ENCODE data around the gene ERN2. TPM values are rescaled to one million over a fixed set of nuclear protein-coding genes. Genes with fewer than 3 reads are reported as not detected.

Gene ERN2
- total and polyA plus RNA-seq, 2 of the 13 experiments (the other 11 are each of a cell fraction or from before 2014, with no cell fraction given) = 2.2 to 3.5 TPM

- TF ChIP-seq AKNA (CRISPR knock-in tag; IDR thresholded peaks at IDR 0.05; ENCODE audit: borderline replicate concordance) = no peak
- TF ChIP-seq REXO4 (CRISPR knock-in tag; IDR thresholded peaks at IDR 0.05; ENCODE audit: borderline replicate concordance) = peak; percentile 100
- no peak for TF ChIP-seq ZNF75D (CRISPR knock-in tag; IDR thresholded peaks at IDR 0.05; ENCODE audit: borderline replicate concordance)
- peak; percentile 66; the same call in 1 of the 2 replicates for TF ChIP-seq NFKBIZ (CRISPR knock-in tag; IDR thresholded peaks at IDR 0.05)
- TF ChIP-seq, protein P1, sequence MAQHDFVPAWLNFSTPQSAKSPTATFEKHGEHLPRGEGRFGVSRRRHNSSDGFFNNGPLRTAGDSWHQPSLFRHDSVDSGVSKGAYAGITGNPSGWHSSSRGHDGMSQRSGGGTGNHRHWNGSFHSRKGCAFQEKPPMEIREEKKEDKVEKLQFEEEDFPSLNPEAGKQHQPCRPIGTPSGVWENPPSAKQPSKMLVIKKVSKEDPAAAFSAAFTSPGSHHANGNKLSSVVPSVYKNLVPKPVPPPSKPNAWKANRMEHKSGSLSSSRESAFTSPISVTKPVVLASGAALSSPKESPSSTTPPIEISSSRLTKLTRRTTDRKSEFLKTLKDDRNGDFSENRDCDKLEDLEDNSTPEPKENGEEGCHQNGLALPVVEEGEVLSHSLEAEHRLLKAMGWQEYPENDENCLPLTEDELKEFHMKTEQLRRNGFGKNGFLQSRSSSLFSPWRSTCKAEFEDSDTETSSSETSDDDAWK (CRISPR knock-in tag; IDR thresholded peaks at IDR 0.05) = no peak
- peak; percentile 96 for TF ChIP-seq ZNF383 (CRISPR knock-in tag; IDR thresholded peaks at IDR 0.05; ENCODE audit: borderline replicate concordance)
- no peak for TF ChIP-seq ZNF512B (CRISPR knock-in tag; IDR thresholded peaks at IDR 0.05; ENCODE audit: borderline replicate concordance)
- no peak for TF ChIP-seq SETDB1 (CRISPR knock-in tag; IDR thresholded peaks at IDR 0.05; ENCODE audit: borderline replicate concordance)
- no peak for TF ChIP-seq ZNF713 (CRISPR knock-in tag; IDR thresholded peaks at IDR 0.05)
- TF ChIP-seq, protein P2, sequence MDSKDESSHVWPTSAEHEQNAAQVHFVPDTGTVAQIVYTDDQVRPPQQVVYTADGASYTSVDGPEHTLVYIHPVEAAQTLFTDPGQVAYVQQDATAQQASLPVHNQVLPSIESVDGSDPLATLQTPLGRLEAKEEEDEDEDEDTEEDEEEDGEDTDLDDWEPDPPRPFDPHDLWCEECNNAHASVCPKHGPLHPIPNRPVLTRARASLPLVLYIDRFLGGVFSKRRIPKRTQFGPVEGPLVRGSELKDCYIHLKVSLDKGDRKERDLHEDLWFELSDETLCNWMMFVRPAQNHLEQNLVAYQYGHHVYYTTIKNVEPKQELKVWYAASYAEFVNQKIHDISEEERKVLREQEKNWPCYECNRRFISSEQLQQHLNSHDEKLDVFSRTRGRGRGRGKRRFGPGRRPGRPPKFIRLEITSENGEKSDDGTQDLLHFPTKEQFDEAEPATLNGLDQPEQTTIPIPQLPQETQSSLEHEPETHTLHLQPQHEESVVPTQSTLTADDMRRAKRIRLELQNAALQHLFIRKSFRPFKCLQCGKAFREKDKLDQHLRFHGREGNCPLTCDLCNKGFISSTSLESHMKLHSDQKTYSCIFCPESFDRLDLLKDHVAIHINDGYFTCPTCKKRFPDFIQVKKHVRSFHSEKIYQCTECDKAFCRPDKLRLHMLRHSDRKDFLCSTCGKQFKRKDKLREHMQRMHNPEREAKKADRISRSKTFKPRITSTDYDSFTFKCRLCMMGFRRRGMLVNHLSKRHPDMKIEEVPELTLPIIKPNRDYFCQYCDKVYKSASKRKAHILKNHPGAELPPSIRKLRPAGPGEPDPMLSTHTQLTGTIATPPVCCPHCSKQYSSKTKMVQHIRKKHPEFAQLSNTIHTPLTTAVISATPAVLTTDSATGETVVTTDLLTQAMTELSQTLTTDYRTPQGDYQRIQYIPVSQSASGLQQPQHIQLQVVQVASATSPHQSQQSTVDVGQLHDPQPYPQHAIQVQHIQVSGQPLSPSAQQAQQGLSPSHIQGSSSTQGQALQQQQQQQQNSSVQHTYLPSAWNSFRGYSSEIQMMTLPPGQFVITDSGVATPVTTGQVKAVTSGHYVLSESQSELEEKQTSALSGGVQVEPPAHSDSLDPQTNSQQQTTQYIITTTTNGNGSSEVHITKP (CRISPR knock-in tag; IDR thresholded peaks at IDR 0.05; ENCODE audit: low read depth) = peak; percentile 70; the same call in 1 of the 2 replicates
- peak; percentile 91; the same call in 1 of the 2 replicates for TF ChIP-seq ZNF703 (CRISPR knock-in tag; IDR thresholded peaks at IDR 0.05; ENCODE audit: borderline replicate concordance)
- 0 out of 2 replicates have a peak, but pooled peaks have one; percentile 56 for TF ChIP-seq GMEB2 (CRISPR knock-in tag; IDR thresholded peaks at IDR 0.05; ENCODE audit: low read depth)
Measured at GRCh38 chr16:23678430-23679273, 34.4 kb downstream of the ERN2 start, which contains the start of gene PLK1 (continued).

All from HepG2 (cell line).